K562 (cell line): ENCODE measurements around the gene APC2. TPM values are rescaled to one million over a fixed set of nuclear protein-coding genes. Genes with fewer than 3 reads are reported as not detected.

Source experiments
- ASH1L ChIP-seq: fragments of 450-650 bp; IDR thresholded peaks from 2 replicates; pipeline ENCODE4 v1.6.1; 2018; ENCODE audit warnings: borderline replicate concordance, mild to moderate bottlenecking, low read depth; ENCODE audit not compliant: partially characterized antibody
- JUNB ChIP-seq: fragments of 450-650 bp; formaldehyde crosslinking; conservative IDR thresholded peaks from 2 replicates; pipeline ENCODE4 v1.4.0; 2020; ENCODE audit warnings: mild to moderate bottlenecking
- NR2C2 ChIP-seq, 2 experiments: fragments of 200-800 bp in 1 of 2; sonication (Bioruptor generic) in 1 of 2; sonication (generic) in 1 of 2; formaldehyde crosslinking in 1 of 2; IDR thresholded peaks; 2 replicates each; pipeline versions ENCODE4 v1.6.1 to v1.8.0; 2016 to 2022; ENCODE audit warnings: mild to moderate bottlenecking in 1 of 2, missing compliant biosample characterization in 1 of 2, missing genetic modification characterization in 1 of 2, missing genetic modification reagents in 1 of 2
- PHTF2 ChIP-seq: fragments of 250-450 bp; sonication (Bioruptor Pico); IDR thresholded peaks from 2 replicates; pipeline ENCODE4 v1.5.0; 2021; ENCODE audit warnings: mild to moderate bottlenecking
- RAD21 ChIP-seq, 2 experiments: fragments of 250-450 bp in 1 of 2; fragments of 450-650 bp in 1 of 2; sonication (Bioruptor Pico) in 1 of 2; formaldehyde crosslinking in 1 of 2; IDR thresholded peaks in 1 of 2; conservative IDR thresholded peaks in 1 of 2; 2 replicates each; pipeline versions ENCODE4 v1.4.0 to v1.8.0; 2020 to 2022; ENCODE audit warnings: mild to moderate bottlenecking in 2 of 2, moderate library complexity in 1 of 2
- SNIP1 ChIP-seq: fragments of 450-650 bp; IDR thresholded peaks from 2 replicates; pipeline ENCODE4 v1.7.1; 2017; ENCODE audit warnings: low read depth, mild to moderate bottlenecking
- SP2 ChIP-seq: IDR thresholded peaks from 2 replicates; pipeline ENCODE4 v1.6.1; 2011; ENCODE audit warnings: mild to moderate bottlenecking, low read depth, low read length, moderate library complexity; ENCODE audit not compliant: poor library complexity, severe bottlenecking; ENCODE audit errors: extremely low read depth
- STAT5A ChIP-seq: IDR thresholded peaks from 2 replicates; pipeline ENCODE4 v1.6.1; 2012; ENCODE audit warnings: low read length, inconsistent platforms, borderline replicate concordance
- TARDBP ChIP-seq: fragments of 450-650 bp; IDR thresholded peaks from 2 replicates; pipeline ENCODE4 v1.6.1; 2016
- TRIM24 ChIP-seq, 2 experiments: fragments of 450-650 bp; IDR thresholded peaks; 2 replicates each; pipeline ENCODE4 v1.6.1; 2016
- ZFX ChIP-seq: sonication (generic); formaldehyde crosslinking; IDR thresholded peaks from 2 replicates; pipeline ENCODE4 v1.8.0; 2022; ENCODE audit warnings: mild to moderate bottlenecking, missing genetic modification reagents, moderate library complexity
- ZNF263 ChIP-seq: sonication (generic); formaldehyde crosslinking; IDR thresholded peaks from 2 replicates; pipeline ENCODE4 v1.8.0; 2022; ENCODE audit warnings: mild to moderate bottlenecking, missing genetic modification reagents, borderline replicate concordance
- ZNF75A ChIP-seq: fragments of 450-650 bp; formaldehyde crosslinking; IDR thresholded peaks from 2 replicates; pipeline ENCODE4 v1.4.0; 2020; ENCODE audit warnings: mild to moderate bottlenecking
- polyA plus RNA-seq, 8 experiments: library from polyadenylated mRNA; depleted of rRNA in 4 of 8; stranded (reverse) in 5 of 8; unstranded in 3 of 8; fragments of >200 nt; fragmentation: Nextera tagmentation in 2 of 8; fragmentation: Illumina TruSeq in 1 of 8; extraction: Ambion mirVana in 2 of 8; extraction: Trizol in 1 of 8; gene quantifications; 2 replicates each; pipeline versions ENCODE4 v1.2.1 to v1.2.3, GENCODE V29; 2011 to 2014; ENCODE audit warnings: inconsistent platforms in 1 of 8, missing spikeins in 1 of 8
- total RNA-seq, 7 experiments: library from RNA; depleted of rRNA in 6 of 7; stranded (reverse); fragments of >200 nt in 6 of 7; fragmentation: Illumina TruSeq in 2 of 7; extraction: Trizol in 2 of 7; gene quantifications; 2 replicates each; pipeline versions ENCODE4 v1.2.1 to v1.2.3, GENCODE V29; 2011 to 2021; ENCODE audit warnings: low replicate concordance in 1 of 7
- TF ChIP-seq, protein P1 (sequence below), 3 experiments: fragments of 200-800 bp in 1 of 3; fragments of 250-450 bp in 1 of 3; fragments of 450-650 bp in 1 of 3; sonication (Bioruptor Pico) in 1 of 3; sonication (Bioruptor generic) in 1 of 3; formaldehyde crosslinking in 1 of 3; IDR thresholded peaks; 2 replicates each; pipeline versions ENCODE4 v1.6.1 to v1.8.0; 2016 to 2022; ENCODE audit warnings: mild to moderate bottlenecking in 2 of 3, missing genetic modification characterization in 2 of 3, missing compliant biosample characterization in 1 of 3, moderate library complexity in 1 of 3
- TF ChIP-seq, protein P2 (sequence below): fragments of 250-450 bp; sonication (Bioruptor Pico); IDR thresholded peaks from 2 replicates; pipeline ENCODE4 v1.8.0; 2021; ENCODE audit warnings: moderate library complexity, mild to moderate bottlenecking, inconsistent platforms
- TF ChIP-seq, protein P3 (sequence below): fragments of 450-650 bp; IDR thresholded peaks from 2 replicates; pipeline ENCODE4 v1.6.1; 2016; ENCODE audit warnings: low read depth, mild to moderate bottlenecking, moderate library complexity
- TF ChIP-seq, protein P4 (sequence below): fragments of 250-450 bp; sonication (Bioruptor Pico); IDR thresholded peaks from 2 replicates; pipeline ENCODE4 v1.4.0; 2020; ENCODE audit warnings: mild to moderate bottlenecking, moderate library complexity, borderline replicate concordance

Gene APC2
- total and polyA plus RNA-seq, 9 of the 15 experiments (the other 6 are each of a cell fraction or from before 2014, with no cell fraction given), result 0.01 to 0.40 (median 0.05) TPM; not detected in 3

DNA sequence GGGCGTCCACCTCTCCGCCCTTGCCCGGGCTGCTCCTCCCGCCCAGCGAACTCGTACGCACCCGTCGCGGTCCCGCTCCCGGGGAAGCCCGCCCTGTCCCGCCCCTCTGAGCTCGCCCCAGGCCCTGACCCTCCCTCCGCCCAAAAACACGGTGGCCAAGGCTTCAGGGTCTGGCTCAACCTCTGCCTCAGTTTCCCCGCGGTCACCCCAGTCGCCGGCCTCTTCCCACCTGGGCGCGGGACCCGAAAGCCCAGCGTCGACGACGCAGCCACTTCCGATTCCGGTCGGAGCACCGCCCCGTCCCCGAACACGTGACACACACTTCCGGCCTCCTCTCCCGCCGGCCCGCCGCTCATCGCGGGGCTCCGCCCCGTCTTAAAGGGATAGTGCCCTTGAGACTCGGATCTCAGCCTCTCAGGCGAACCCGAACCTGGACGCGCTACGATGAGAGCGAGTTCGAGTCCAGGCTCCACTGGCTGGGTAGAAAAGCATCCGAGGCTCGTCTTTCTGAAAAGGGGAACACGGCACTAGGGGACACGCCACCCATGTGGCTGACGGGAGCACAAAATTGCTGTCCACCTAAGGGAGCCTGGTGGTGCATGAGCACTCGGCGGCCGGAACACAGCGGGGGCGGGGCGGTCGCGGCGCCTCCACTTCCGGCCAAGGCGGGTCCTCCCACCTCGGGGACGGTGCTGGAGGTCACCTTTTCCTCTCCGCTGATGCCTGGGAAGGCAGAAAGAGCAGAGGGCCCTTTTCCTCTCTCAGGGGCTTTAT lies 29.2 kb downstream of the APC2 start, which contains the start of gene C19orf25 (continued):
- TF ChIP-seq, protein P1, sequence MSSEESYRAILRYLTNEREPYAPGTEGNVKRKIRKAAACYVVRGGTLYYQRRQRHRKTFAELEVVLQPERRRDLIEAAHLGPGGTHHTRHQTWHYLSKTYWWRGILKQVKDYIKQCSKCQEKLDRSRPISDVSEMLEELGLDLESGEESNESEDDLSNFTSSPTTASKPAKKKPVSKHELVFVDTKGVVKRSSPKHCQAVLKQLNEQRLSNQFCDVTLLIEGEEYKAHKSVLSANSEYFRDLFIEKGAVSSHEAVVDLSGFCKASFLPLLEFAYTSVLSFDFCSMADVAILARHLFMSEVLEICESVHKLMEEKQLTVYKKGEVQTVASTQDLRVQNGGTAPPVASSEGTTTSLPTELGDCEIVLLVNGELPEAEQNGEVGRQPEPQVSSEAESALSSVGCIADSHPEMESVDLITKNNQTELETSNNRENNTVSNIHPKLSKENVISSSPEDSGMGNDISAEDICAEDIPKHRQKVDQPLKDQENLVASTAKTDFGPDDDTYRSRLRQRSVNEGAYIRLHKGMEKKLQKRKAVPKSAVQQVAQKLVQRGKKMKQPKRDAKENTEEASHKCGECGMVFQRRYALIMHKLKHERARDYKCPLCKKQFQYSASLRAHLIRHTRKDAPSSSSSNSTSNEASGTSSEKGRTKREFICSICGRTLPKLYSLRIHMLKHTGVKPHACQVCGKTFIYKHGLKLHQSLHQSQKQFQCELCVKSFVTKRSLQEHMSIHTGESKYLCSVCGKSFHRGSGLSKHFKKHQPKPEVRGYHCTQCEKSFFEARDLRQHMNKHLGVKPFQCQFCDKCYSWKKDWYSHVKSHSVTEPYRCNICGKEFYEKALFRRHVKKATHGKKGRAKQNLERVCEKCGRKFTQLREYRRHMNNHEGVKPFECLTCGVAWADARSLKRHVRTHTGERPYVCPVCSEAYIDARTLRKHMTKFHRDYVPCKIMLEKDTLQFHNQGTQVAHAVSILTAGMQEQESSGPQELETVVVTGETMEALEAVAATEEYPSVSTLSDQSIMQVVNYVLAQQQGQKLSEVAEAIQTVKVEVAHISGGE (CRISPR knock-in tag; IDR thresholded peaks at IDR 0.05), result peak in 2 of 3 experiments; percentile 83 to 97; a peak in 4 of 6 replicates
- TF ChIP-seq ZFX (CRISPR knock-in tag) (peak; percentile 63), PHTF2 (no peak), ZNF75A (CRISPR knock-in tag) (no peak), RAD21 (CRISPR knock-in tag; conservative IDR thresholded peaks at IDR 0.05 in 1 of 2, IDR thresholded peaks at IDR 0.05 in 1 of 2) (0 out of 4 replicates have a peak, but pooled peaks of 1 of the 2 experiments have one; percentile 15), SP2 (no peak), STAT5A (no peak), SNIP1 (no peak), NR2C2 (CRISPR knock-in tag; IDR thresholded peaks at IDR 0.05) (no peak), NR2C2 (tag; IDR thresholded peaks at IDR 0.05) (peak; percentile 80), ASH1L (no peak), TRIM24 (IDR thresholded peaks at IDR 0.05) (peak in 1 of 2 experiments; percentile 81; a peak in 2 of 4 replicates), TARDBP (0 out of 2 replicates have a peak, but pooled peaks have one; percentile 59), JUNB (CRISPR knock-in tag) (no peak), ZNF263 (CRISPR knock-in tag) (peak; percentile 88)
- TF ChIP-seq, protein P2, sequence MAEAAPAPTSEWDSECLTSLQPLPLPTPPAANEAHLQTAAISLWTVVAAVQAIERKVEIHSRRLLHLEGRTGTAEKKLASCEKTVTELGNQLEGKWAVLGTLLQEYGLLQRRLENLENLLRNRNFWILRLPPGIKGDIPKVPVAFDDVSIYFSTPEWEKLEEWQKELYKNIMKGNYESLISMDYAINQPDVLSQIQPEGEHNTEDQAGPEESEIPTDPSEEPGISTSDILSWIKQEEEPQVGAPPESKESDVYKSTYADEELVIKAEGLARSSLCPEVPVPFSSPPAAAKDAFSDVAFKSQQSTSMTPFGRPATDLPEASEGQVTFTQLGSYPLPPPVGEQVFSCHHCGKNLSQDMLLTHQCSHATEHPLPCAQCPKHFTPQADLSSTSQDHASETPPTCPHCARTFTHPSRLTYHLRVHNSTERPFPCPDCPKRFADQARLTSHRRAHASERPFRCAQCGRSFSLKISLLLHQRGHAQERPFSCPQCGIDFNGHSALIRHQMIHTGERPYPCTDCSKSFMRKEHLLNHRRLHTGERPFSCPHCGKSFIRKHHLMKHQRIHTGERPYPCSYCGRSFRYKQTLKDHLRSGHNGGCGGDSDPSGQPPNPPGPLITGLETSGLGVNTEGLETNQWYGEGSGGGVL, result no peak
- TF ChIP-seq, protein P3, sequence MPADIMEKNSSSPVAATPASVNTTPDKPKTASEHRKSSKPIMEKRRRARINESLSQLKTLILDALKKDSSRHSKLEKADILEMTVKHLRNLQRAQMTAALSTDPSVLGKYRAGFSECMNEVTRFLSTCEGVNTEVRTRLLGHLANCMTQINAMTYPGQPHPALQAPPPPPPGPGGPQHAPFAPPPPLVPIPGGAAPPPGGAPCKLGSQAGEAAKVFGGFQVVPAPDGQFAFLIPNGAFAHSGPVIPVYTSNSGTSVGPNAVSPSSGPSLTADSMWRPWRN, result no peak
- TF ChIP-seq, protein P4, sequence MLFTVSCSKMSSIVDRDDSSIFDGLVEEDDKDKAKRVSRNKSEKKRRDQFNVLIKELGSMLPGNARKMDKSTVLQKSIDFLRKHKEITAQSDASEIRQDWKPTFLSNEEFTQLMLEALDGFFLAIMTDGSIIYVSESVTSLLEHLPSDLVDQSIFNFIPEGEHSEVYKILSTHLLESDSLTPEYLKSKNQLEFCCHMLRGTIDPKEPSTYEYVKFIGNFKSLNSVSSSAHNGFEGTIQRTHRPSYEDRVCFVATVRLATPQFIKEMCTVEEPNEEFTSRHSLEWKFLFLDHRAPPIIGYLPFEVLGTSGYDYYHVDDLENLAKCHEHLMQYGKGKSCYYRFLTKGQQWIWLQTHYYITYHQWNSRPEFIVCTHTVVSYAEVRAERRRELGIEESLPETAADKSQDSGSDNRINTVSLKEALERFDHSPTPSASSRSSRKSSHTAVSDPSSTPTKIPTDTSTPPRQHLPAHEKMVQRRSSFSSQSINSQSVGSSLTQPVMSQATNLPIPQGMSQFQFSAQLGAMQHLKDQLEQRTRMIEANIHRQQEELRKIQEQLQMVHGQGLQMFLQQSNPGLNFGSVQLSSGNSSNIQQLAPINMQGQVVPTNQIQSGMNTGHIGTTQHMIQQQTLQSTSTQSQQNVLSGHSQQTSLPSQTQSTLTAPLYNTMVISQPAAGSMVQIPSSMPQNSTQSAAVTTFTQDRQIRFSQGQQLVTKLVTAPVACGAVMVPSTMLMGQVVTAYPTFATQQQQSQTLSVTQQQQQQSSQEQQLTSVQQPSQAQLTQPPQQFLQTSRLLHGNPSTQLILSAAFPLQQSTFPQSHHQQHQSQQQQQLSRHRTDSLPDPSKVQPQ (CRISPR knock-in tag), result no peak
